ENCODE data around the gene ERC1. TPM values are rescaled to one million over a fixed set of nuclear protein-coding genes. Genes with fewer than 3 reads are reported as not detected.

Gene ERC1
- total RNA-seq, 2 donors from 2014 or later: 26.9 to 41.9 TPM

DNA sequence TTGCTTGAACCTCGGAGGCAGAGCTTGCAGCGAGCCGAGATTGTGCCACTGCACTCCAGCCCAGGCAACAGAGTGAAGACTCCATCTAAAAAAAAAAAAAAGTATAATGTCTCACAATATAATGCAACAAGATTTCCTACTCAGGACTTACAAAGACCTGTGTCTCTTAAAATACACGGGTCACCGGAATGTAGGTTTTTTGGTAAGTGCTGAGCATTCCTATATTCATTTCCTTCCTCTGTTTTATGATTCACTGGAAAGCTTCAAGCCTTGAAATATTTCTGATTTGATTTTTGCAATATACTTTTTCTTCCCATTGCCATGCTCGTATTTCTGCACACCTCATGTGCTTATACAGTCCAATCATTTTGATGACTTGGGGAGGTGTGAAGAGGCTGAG lies 357.6 kb downstream of the ERC1 start:
- peak overlapping the region in 1 of 2 donors; percentile 34 for H3K9ac ChIP-seq (ENCODE audit: low read depth in 2 of 2, low read length in 2 of 2)
- H3K27me3 ChIP-seq: no peaks in the 10 kb centered on the region
- intact Hi-C loops (cut with DNase I): no loop called here
- peak overlapping the region; percentile 62 for H3K27ac ChIP-seq
- H3K4me3 ChIP-seq: no peak overlapping the region
- TF ChIP-seq, protein P1, sequence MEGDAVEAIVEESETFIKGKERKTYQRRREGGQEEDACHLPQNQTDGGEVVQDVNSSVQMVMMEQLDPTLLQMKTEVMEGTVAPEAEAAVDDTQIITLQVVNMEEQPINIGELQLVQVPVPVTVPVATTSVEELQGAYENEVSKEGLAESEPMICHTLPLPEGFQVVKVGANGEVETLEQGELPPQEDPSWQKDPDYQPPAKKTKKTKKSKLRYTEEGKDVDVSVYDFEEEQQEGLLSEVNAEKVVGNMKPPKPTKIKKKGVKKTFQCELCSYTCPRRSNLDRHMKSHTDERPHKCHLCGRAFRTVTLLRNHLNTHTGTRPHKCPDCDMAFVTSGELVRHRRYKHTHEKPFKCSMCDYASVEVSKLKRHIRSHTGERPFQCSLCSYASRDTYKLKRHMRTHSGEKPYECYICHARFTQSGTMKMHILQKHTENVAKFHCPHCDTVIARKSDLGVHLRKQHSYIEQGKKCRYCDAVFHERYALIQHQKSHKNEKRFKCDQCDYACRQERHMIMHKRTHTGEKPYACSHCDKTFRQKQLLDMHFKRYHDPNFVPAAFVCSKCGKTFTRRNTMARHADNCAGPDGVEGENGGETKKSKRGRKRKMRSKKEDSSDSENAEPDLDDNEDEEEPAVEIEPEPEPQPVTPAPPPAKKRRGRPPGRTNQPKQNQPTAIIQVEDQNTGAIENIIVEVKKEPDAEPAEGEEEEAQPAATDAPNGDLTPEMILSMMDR (IDR thresholded peaks at IDR 0.05): no peak
- no peaks in the 10 kb centered on the region for H3K36me3 ChIP-seq
- H3K4me1 ChIP-seq: no peaks in the 10 kb centered on the region
- H3K9me3 ChIP-seq: no peaks in the 10 kb centered on the region
- DNase-seq: no peak

DNA sequence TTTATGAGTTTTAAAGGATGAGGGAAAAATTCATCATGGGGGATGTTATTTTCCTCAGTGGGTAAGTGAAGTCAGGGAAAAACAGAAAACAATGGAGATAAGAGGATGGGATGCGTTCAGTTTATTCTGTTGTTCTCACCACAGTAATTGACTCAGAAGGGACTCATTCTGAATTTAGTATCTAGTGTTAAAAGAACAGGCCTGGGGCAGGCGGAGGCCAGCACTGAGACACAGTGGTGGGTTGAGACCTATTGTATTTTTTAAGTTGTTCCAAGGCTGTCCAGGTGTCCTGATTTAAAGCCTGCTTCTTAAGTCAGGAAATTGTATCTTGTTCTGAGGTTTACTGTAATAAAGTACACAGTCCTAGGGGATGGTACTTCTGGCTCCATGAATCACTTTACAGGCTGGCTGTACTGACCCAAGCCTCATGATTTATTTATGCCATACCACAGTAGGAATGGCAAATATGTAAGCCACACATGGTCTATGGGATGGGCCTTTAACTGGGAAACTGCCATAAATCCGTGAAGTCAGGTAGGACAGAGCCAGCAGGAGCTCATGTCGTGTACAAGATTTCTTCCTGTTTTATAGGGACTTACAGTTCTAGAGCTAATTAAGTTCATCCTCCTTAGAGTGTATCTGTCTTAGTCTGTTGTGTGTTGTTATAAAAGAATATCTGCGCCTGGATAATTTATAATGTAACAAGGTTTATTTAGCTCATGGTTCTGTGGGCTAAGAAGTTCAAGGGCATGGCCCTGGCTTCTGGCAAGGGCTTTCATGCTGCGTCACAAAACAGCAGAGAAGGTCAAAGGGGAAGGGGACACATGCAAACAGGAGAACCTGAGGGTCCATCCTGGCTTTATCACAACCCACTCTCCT lies 359.3 kb downstream of the ERC1 start:
- TF ChIP-seq, protein P1 (IDR thresholded peaks at IDR 0.05): no peak
- Histone ChIP-seq H3K9ac (ENCODE audit: low read depth in 2 of 2, low read length in 2 of 2) (peak overlapping the region in 1 of 2 donors; percentile 15), H3K27me3 (no peaks in the 10 kb centered on the region), H3K4me1 (no peaks in the 10 kb centered on the region), H3K4me3 (no peak overlapping the region), H3K9me3 (no peaks in the 10 kb centered on the region), H3K36me3 (no peaks in the 10 kb centered on the region), H3K27ac (peak overlapping the region; percentile 77)
- DNase-seq: peak; percentile 40
- intact Hi-C loops (cut with DNase I): no loop called here

DNA sequence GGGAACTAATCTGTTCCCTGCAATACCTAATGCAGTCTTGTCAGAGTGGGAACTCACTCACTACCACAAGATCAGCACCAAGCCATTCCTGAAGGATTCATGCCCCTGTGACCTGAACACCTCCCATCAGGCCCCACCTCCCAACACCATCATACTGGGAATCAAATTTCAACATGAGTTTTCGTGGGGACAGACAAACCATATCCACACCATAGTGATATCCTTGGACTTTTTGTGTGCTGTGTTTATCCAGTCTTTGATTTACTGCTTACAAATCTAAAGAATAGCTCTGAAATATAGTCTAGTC lies 359.9 kb downstream of the ERC1 start:
- TF ChIP-seq, protein P1 (IDR thresholded peaks at IDR 0.05): no peak
- Histone ChIP-seq H3K4me3 (no peak overlapping the region), H3K36me3 (no peaks in the 10 kb centered on the region), H3K4me1 (no peaks in the 10 kb centered on the region), H3K9ac (ENCODE audit: low read depth in 2 of 2, low read length in 2 of 2) (peak overlapping the region in 1 of 2 donors; percentile 3), H3K9me3 (no peaks in the 10 kb centered on the region), H3K27ac (peak overlapping the region; percentile 77), H3K27me3 (no peaks in the 10 kb centered on the region)
- intact Hi-C loops (cut with DNase I): no loop called here
- no peak for DNase-seq

DNA sequence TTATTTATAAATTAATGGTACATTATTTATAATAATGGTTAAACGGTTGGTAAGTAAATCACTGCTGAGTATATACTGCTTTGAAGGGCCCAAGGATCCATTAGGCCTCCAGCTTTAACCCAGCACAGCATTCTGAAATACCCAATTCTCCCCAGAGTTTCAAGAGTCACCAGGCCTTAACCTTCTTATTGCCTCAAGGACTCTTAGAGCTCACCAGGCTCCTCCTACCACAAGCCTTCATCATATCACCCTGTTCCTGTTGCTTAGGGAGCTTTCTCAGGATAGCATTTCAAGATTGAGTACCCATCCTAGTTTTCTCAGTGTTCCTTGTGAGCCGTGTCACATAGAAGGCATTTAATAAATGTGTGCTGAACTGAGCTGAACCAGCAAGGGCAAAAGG lies 360.9 kb downstream of the ERC1 start:
- no peaks in the 10 kb centered on the region for H3K27me3 ChIP-seq
- TF ChIP-seq, protein P1 (IDR thresholded peaks at IDR 0.05): no peak
- H3K27ac ChIP-seq: no peak overlapping the region
- no peak overlapping the region for H3K4me3 ChIP-seq
- intact Hi-C loops (cut with DNase I): no loop called here
- no peaks in the 10 kb centered on the region for H3K9me3 ChIP-seq
- no peak overlapping the region for H3K9ac ChIP-seq (ENCODE audit: low read depth in 2 of 2, low read length in 2 of 2)
- no peak for DNase-seq
- H3K4me1 ChIP-seq: no peaks in the 10 kb centered on the region
- no peaks in the 10 kb centered on the region for H3K36me3 ChIP-seq

DNA sequence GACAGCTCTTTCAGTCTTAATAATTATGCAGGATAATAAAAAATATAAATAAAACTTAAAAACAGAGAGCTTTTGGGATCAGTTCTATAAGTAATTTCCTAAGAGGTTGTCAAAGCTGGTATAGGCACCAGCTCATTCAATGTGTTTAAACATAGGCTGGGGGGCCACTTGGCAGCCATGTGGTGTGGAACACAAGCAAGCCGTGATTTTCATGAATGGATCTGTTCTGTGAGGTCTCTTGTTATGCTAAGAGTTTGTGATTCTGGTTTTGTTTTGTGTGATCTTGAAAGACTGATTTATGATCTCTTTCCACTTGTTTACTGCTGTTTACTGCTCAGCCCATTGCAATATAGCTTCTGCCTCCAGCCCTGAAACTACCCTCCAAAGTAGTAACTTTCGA lies 362.4 kb downstream of the ERC1 start:
- Histone ChIP-seq H3K4me3 (no peak overlapping the region), H3K9ac (ENCODE audit: low read depth in 2 of 2, low read length in 2 of 2) (no peak overlapping the region), H3K27me3 (no peaks in the 10 kb centered on the region), H3K9me3 (no peaks in the 10 kb centered on the region), H3K4me1 (no peaks in the 10 kb centered on the region), H3K27ac (no peak overlapping the region), H3K36me3 (no peaks in the 10 kb centered on the region)
- no peak for DNase-seq
- intact Hi-C loops (cut with DNase I): no loop called here
- TF ChIP-seq, protein P1 (IDR thresholded peaks at IDR 0.05): no peak

Measured in colonic mucosa (tissue), 4 donors.